OCI-LY7 (cell line): ENCODE data around the gene CDC42BPA. TPM values are rescaled to one million over a fixed set of nuclear protein-coding genes. Genes with fewer than 3 reads are reported as not detected.

Experiments
- BruUV-seq: library from RNA; stranded (reverse); fragments of 400-500 nt; replicated peaks from 2 replicates; lab custom pipeline; 2021; lab: Mats Ljungman, UMichigan
- CTCF ChIA-PET: fragments of 300-600 bp; sonication (Branson Sonifier 250); formaldehyde crosslinking; loops from one replicate; lab custom pipeline; 2022; ENCODE audit warnings: antibody characterized with exemption; ENCODE audit not compliant: unreplicated experiment; lab: Charles Lee
- POLR2A ChIA-PET: fragments of 300-600 bp; sonication (Branson Sonifier 250); formaldehyde crosslinking; loops from one replicate; lab custom pipeline; 2022; ENCODE audit warnings: antibody characterized with exemption; lab: Charles Lee
- DNase-seq: peaks from one replicate; pipeline ENCODE4 v3.0.0-alpha.2; 2015; ENCODE audit warnings: low spot score
- H2AFZ ChIP-seq: fragments of 200-600 bp; sonication (generic), shearing (Covaris generic); 2 replicates; pipeline ENCODE4 v1.6.1; 2014; ENCODE audit warnings: mild to moderate bottlenecking, antibody characterized with exemption, low read length, moderate library complexity
- H3K27ac ChIP-seq: fragments of 200-600 bp; sonication (generic); 2 replicates; pipeline ENCODE4 v1.5.1; 2014; ENCODE audit warnings: mixed run types, low read depth, mild to moderate bottlenecking, moderate library complexity, low read length, inconsistent platforms; ENCODE audit not compliant: poor library complexity, severe bottlenecking
- H3K36me3 ChIP-seq: fragments of 200-600 bp; sonication (generic); 2 replicates; pipeline ENCODE4 v1.6.1; 2014; ENCODE audit warnings: mild to moderate bottlenecking, antibody characterized with exemption, low read length, moderate library complexity, mixed read lengths; ENCODE audit not compliant: insufficient read depth
- H3K4me1 ChIP-seq: fragments of 200-600 bp; sonication (generic); 2 replicates; pipeline ENCODE4 v1.5.1; 2014; ENCODE audit warnings: mild to moderate bottlenecking, low read length; ENCODE audit not compliant: insufficient read depth, poor library complexity, severe bottlenecking
- H3K4me2 ChIP-seq: fragments of 200-600 bp; sonication (generic); 2 replicates; pipeline ENCODE4 v1.6.1; 2014; ENCODE audit warnings: mild to moderate bottlenecking, low read length
- H3K4me3 ChIP-seq: fragments of 200-600 bp; sonication (generic); 2 replicates; pipeline ENCODE4 v1.5.1; 2014; ENCODE audit warnings: mild to moderate bottlenecking, low read depth, low read length; ENCODE audit not compliant: poor library complexity, severe bottlenecking
- H3K79me2 ChIP-seq: fragments of 200-600 bp; sonication (generic); 2 replicates; pipeline ENCODE4 v1.6.1; 2016; ENCODE audit warnings: low read depth, mild to moderate bottlenecking, low read length, moderate library complexity, mixed read lengths; ENCODE audit not compliant: insufficient read depth
- H3K9me2 ChIP-seq: fragments of 200-600 bp; sonication (generic); 2 replicates; pipeline ENCODE4 v1.6.1; 2016; ENCODE audit warnings: mild to moderate bottlenecking, low read length, mixed read lengths; ENCODE audit not compliant: insufficient read depth
- H3K9me3 ChIP-seq: fragments of 200-600 bp; sonication (generic); 2 replicates; pipeline ENCODE4 v1.6.1; 2014; ENCODE audit warnings: mild to moderate bottlenecking, mixed run types, low read length, mixed read lengths
- H4K20me1 ChIP-seq: fragments of 200-600 bp; sonication (generic); 2 replicates; pipeline ENCODE4 v1.6.1; 2014; ENCODE audit warnings: mild to moderate bottlenecking, antibody characterized with exemption, low read length, moderate library complexity, mixed read lengths; ENCODE audit not compliant: insufficient read depth
- EZH2phosphoT487 ChIP-seq: fragments of 200-600 bp; sonication (generic); IDR thresholded peaks from 2 replicates; pipeline ENCODE4 v1.6.1; 2018; ENCODE audit warnings: low read depth, borderline replicate concordance, mild to moderate bottlenecking, mixed run types, antibody characterized with exemption, low read length, moderate library complexity, mixed read lengths
- intact Hi-C: fragments of 100-400 bp; cut with micrococcal nuclease; formaldehyde crosslinking; loops from one replicate; pipeline ENCODE4 v1.10.0; 2022; ENCODE audit not compliant: unreplicated experiment
- total RNA-seq, 2 experiments: library from RNA; depleted of rRNA in 1 of 2; stranded (reverse); fragments of >200 nt in 1 of 2; shearing (Covaris generic) in 1 of 2; gene quantifications; 2 replicates each; pipeline ENCODE4 v1.2.3, GENCODE V29; 2014 to 2022
- TF ChIP-seq, protein P1 (sequence below): fragments of 200-600 bp; sonication (generic); conservative IDR thresholded peaks from 2 replicates; pipeline ENCODE4 v1.5.1; 2014; ENCODE audit warnings: mild to moderate bottlenecking, antibody characterized with exemption, low read length, moderate library complexity, mixed read lengths

Gene CDC42BPA
- total RNA-seq, 2 experiments from 2014 or later: not detected

DNA sequence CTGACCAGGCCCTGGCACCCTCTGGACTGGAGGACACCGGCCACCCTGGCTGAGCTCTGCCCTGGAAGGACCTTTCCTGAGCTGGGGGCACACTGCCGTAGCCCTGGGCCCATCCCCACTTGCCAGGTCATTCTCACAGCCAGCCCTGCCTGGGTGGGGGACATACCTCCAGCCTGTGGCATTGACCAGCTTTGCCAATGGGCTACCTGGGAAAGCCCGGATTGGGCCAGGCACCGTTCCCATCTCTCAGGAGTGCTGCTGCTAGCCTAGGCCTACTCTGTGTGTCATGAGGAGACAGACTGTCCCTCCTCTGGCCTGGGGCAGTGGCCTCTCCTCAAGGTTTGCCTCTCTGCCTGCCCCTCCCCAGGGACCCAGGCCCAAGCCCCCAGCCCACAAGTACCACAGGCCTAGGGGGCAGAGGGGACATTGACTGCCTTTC, 338.2 kb downstream of the CDC42BPA start:
- Histone ChIP-seq H3K36me3 (no peaks in the 10 kb centered on the region), H4K20me1 (no peaks in the 10 kb centered on the region), H3K27ac (no peak overlapping the region), H3K4me2 (no peak overlapping the region), H3K79me2 (no peaks in the 10 kb centered on the region), H3K9me2 (no peaks in the 10 kb centered on the region), H3K4me3 (no peak overlapping the region), H3K9me3 (no peaks in the 10 kb centered on the region), H2AFZ (no peak overlapping the region), H3K4me1 (no peaks in the 10 kb centered on the region)
- CTCF ChIA-PET: no interaction called here
- intact Hi-C loops: no loop called here
- TF ChIP-seq EZH2phosphoT487: no peak
- TF ChIP-seq, protein P1, sequence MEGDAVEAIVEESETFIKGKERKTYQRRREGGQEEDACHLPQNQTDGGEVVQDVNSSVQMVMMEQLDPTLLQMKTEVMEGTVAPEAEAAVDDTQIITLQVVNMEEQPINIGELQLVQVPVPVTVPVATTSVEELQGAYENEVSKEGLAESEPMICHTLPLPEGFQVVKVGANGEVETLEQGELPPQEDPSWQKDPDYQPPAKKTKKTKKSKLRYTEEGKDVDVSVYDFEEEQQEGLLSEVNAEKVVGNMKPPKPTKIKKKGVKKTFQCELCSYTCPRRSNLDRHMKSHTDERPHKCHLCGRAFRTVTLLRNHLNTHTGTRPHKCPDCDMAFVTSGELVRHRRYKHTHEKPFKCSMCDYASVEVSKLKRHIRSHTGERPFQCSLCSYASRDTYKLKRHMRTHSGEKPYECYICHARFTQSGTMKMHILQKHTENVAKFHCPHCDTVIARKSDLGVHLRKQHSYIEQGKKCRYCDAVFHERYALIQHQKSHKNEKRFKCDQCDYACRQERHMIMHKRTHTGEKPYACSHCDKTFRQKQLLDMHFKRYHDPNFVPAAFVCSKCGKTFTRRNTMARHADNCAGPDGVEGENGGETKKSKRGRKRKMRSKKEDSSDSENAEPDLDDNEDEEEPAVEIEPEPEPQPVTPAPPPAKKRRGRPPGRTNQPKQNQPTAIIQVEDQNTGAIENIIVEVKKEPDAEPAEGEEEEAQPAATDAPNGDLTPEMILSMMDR: no peak
- BruUV-seq: no TSS peak
- POLR2A ChIA-PET: no interaction called here
- no peak for DNase-seq

DNA sequence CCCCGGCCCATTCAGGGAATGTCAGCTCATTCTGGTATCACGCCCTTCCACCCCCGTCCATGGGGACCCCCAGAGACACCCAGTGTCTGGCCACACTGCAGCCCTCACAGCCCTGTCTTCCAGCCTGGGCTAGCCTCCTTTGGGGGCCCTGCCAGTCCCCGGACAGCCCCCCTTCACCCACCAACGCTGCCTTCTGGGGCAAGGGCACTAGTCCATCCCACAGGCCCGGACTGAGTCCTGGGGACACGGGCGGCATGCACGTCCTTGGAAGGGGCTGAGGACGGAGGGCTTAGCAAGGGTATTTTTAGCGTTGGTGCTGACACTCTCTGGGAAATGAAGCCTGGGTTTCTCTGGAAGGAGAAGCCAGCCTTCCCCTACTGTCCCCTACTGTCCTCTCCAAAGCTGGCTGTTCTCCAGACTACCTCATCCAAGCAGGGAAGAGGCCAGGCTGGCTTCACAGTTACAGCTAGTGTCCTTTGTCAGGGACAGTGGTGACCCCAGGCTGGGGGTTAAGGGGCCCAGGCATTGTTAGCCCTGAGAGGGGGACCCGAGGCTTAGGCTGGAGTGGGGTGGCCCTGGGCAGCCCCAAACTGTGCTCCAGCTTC, 338.7 kb downstream of the CDC42BPA start:
- no TSS peak for BruUV-seq
- Histone ChIP-seq H3K9me2 (no peaks in the 10 kb centered on the region), H3K36me3 (no peaks in the 10 kb centered on the region), H3K27ac (no peak overlapping the region), H4K20me1 (no peaks in the 10 kb centered on the region), H3K9me3 (no peaks in the 10 kb centered on the region), H2AFZ (no peak overlapping the region), H3K4me1 (no peaks in the 10 kb centered on the region), H3K4me3 (no peak overlapping the region), H3K79me2 (no peaks in the 10 kb centered on the region), H3K4me2 (no peak overlapping the region)
- no peak for DNase-seq
- ChIA-PET POLR2A (no interaction called here), CTCF (no interaction called here)
- no peak for TF ChIP-seq EZH2phosphoT487
- TF ChIP-seq, protein P1: no peak
- intact Hi-C loops: no loop called here

DNA sequence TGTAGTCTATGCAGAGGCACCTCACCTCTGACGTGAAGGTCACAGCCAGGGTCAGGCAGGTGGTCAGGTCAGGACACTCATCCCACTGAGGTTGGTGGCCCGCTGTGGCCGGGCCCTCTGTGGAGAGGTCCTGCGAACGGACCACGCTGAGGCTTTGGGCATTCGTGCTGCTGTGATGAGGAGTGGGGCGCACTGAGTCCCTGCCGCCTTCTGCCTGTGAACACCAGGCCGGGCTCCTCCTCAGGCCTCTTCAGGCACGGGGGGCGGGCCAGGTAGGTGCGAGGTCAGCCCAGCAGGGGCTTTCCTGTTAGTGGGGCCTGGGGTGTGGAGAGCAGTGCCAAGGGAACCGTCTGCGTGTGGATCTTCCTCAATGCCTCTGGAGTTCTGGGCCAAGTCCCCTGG, 339.2 kb downstream of the CDC42BPA start:
- intact Hi-C loops: no loop called here
- no peak overlapping the region for H3K27ac ChIP-seq
- H3K79me2 ChIP-seq: no peaks in the 10 kb centered on the region
- ChIA-PET CTCF (no interaction called here), POLR2A (no interaction called here)
- H3K4me3 ChIP-seq: no peak overlapping the region
- H3K36me3 ChIP-seq: no peaks in the 10 kb centered on the region
- H2AFZ ChIP-seq: no peak overlapping the region
- no peaks in the 10 kb centered on the region for H3K9me2 ChIP-seq
- H3K9me3 ChIP-seq: no peaks in the 10 kb centered on the region
- H3K4me2 ChIP-seq: no peak overlapping the region
- no peaks in the 10 kb centered on the region for H3K4me1 ChIP-seq
- TF ChIP-seq, protein P1: no peak
- TF ChIP-seq EZH2phosphoT487: no peak
- no peak for DNase-seq
- no peaks in the 10 kb centered on the region for H4K20me1 ChIP-seq
- BruUV-seq: no TSS peak
